HEK293 (cell line): Measurements from ENCODE around the gene TOMT.

Experiments
- CTCF ChIA-PET: fragments of 350-600 bp; formaldehyde crosslinking; extraction: SDS; loops from one replicate; lab custom pipeline; 2021; ENCODE audit warnings: antibody characterized with exemption; lab: Yijun Ruan, JAX
- POLR2A ChIA-PET: fragments of 300-600 bp; formaldehyde crosslinking; extraction: SDS; loops from one replicate; lab custom pipeline; 2020; ENCODE audit warnings: antibody characterized with exemption, inconsistent platforms; lab: Yijun Ruan, JAX
- H3K27ac ChIP-seq: fragments of 200-500 bp; sonication (Bioruptor generic); 2 replicates; pipeline ENCODE4 v1.5.1; 2014; ENCODE audit warnings: low read depth, low read length, control low read depth, inconsistent platforms; ENCODE audit errors: extremely low read depth
- H3K36me3 ChIP-seq, 2 experiments: fragments of 200-500 bp in 1 of 2; sonication (Bioruptor generic) in 1 of 2; 1 replicate in 1 of 2; 2 replicates in 1 of 2; pipeline ENCODE4 v1.5.1; 2014 to 2017; ENCODE audit warnings: inconsistent platforms in 2 of 2, low read length in 2 of 2; ENCODE audit not compliant: control insufficient read depth in 2 of 2, insufficient read depth in 1 of 2
- H3K4me1 ChIP-seq: fragments of 200-500 bp; sonication (Bioruptor generic); 2 replicates; pipeline ENCODE4 v1.5.1; 2014; ENCODE audit warnings: mild to moderate bottlenecking, low read length, inconsistent platforms; ENCODE audit not compliant: control insufficient read depth, insufficient read depth
- H3K4me3 ChIP-seq: 2 replicates; pipeline ENCODE4 v1.5.1; 2011; ENCODE audit warnings: low read depth, mild to moderate bottlenecking, control low read depth, low read length, moderate library complexity
- H3K9me3 ChIP-seq: fragments of 200-500 bp; sonication (Bioruptor generic); 2 replicates; pipeline ENCODE4 v1.5.1; 2014; ENCODE audit warnings: low read depth, low read length, inconsistent platforms; ENCODE audit not compliant: control insufficient read depth, insufficient read depth
- TRIM28 ChIP-seq: IDR thresholded peaks from 2 replicates; pipeline ENCODE4 v1.6.1; 2011; ENCODE audit warnings: low read length, control low read depth, borderline replicate concordance
- ZFP3 ChIP-seq: fragments of 450-650 bp; formaldehyde crosslinking; IDR thresholded peaks from 2 replicates; pipeline ENCODE4 v1.5.1; 2016; ENCODE audit warnings: low read depth, missing biosample characterization, missing genetic modification characterization
- ZNF114 ChIP-seq: fragments of 450-650 bp; formaldehyde crosslinking; IDR thresholded peaks from 2 replicates; pipeline ENCODE4 v1.5.0; 2017; ENCODE audit warnings: missing biosample characterization, missing genetic modification characterization
- ZNF146 ChIP-seq: fragments of 450-650 bp; formaldehyde crosslinking; IDR thresholded peaks from 2 replicates; pipeline ENCODE4 v1.5.1; 2016; ENCODE audit warnings: missing biosample characterization, missing genetic modification characterization
- ZNF155 ChIP-seq: fragments of 450-650 bp; formaldehyde crosslinking; IDR thresholded peaks from 2 replicates; pipeline ENCODE4 v1.5.1; 2016; ENCODE audit warnings: missing biosample characterization, missing genetic modification characterization
- ZNF202 ChIP-seq: fragments of 450-650 bp; formaldehyde crosslinking; IDR thresholded peaks from 2 replicates; pipeline ENCODE4 v1.5.1; 2016; ENCODE audit warnings: missing biosample characterization, missing genetic modification characterization, borderline replicate concordance
- ZNF302 ChIP-seq: fragments of 450-650 bp; formaldehyde crosslinking; IDR thresholded peaks from 2 replicates; pipeline ENCODE4 v1.5.1; 2016; ENCODE audit warnings: missing biosample characterization, missing genetic modification characterization, low read depth
- ZNF473 ChIP-seq: fragments of 450-650 bp; formaldehyde crosslinking; IDR thresholded peaks from 2 replicates; pipeline ENCODE4 v1.5.1; 2017; ENCODE audit warnings: missing biosample characterization, missing genetic modification characterization
- ZNF571 ChIP-seq: fragments of 450-650 bp; formaldehyde crosslinking; IDR thresholded peaks from 2 replicates; pipeline ENCODE4 v1.5.0; 2017; ENCODE audit warnings: missing biosample characterization, missing genetic modification characterization
- ZNF677 ChIP-seq: fragments of 450-650 bp; IDR thresholded peaks from 2 replicates; pipeline ENCODE4 v1.5.0; 2018; ENCODE audit warnings: missing biosample characterization, mild to moderate bottlenecking, missing genetic modification characterization, moderate library complexity
- ZNF776 ChIP-seq: fragments of 450-650 bp; formaldehyde crosslinking; IDR thresholded peaks from 2 replicates; pipeline ENCODE4 v1.5.0; 2017; ENCODE audit warnings: missing biosample characterization, missing genetic modification characterization, borderline replicate concordance
- TF ChIP-seq, protein P1 (sequence below): fragments of 450-650 bp; formaldehyde crosslinking; IDR thresholded peaks from 2 replicates; pipeline ENCODE4 v1.5.1; 2017; ENCODE audit warnings: missing biosample characterization, missing genetic modification characterization
- TF ChIP-seq, protein P2 (sequence below): fragments of 450-650 bp; formaldehyde crosslinking; IDR thresholded peaks from 2 replicates; pipeline ENCODE4 v1.5.1; 2016; ENCODE audit warnings: missing biosample characterization, missing genetic modification characterization
- TF ChIP-seq, protein P3 (sequence below): fragments of 450-650 bp; formaldehyde crosslinking; IDR thresholded peaks from 2 replicates; pipeline ENCODE4 v1.5.1; 2016; ENCODE audit warnings: missing biosample characterization, missing genetic modification characterization
- TF ChIP-seq, protein P4 (sequence below): sonication (generic); formaldehyde crosslinking; IDR thresholded peaks from 2 replicates; pipeline ENCODE4 v1.8.1; 2022; ENCODE audit warnings: mild to moderate bottlenecking, moderate library complexity, missing genetic modification reagents

TOMT gene

DNA sequence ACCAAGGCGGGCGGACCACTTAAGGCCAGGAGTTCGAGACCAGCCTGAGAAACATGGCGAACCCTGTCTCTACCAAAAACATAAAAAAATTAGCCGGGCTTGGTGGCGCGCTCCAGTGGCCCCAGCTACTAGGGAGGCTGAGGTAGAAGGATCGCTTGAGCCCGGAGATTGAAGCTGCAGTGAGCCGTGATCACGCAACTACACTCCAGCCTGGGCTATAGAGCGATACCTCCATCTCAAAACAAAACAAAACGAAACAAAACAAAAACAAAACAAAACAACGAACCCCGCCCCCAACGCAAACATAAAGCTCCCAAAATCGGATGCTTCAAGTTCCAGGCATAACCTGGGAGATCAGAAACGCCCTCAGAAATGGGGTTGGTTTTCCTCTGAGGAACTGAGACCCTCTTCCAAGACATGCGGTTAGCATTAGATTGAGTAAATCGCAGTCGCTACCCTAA lies 24.5 kb upstream of the TOMT start:
- H3K27ac ChIP-seq = no peak overlapping the region; the same call in 1 of the 2 replicates
- ChIA-PET CTCF (interaction anchor here (0.6 to 2.3 kb wide), 6 partner anchors 10 to 374 kb away, joined by 3 to 17 read pairs (median 6); no protein-coding TSS in a partner anchor), POLR2A (interaction anchor here (0.6 to 1.8 kb wide), 5 partner anchors 13 to 49 kb away, joined by 3 to 6 read pairs (median 3); partner anchors contain the start of gene ANAPC15)
- TF ChIP-seq, protein P1, sequence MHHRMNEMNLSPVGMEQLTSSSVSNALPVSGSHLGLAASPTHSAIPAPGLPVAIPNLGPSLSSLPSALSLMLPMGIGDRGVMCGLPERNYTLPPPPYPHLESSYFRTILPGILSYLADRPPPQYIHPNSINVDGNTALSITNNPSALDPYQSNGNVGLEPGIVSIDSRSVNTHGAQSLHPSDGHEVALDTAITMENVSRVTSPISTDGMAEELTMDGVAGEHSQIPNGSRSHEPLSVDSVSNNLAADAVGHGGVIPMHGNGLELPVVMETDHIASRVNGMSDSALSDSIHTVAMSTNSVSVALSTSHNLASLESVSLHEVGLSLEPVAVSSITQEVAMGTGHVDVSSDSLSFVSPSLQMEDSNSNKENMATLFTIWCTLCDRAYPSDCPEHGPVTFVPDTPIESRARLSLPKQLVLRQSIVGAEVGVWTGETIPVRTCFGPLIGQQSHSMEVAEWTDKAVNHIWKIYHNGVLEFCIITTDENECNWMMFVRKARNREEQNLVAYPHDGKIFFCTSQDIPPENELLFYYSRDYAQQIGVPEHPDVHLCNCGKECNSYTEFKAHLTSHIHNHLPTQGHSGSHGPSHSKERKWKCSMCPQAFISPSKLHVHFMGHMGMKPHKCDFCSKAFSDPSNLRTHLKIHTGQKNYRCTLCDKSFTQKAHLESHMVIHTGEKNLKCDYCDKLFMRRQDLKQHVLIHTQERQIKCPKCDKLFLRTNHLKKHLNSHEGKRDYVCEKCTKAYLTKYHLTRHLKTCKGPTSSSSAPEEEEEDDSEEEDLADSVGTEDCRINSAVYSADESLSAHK (tag by site-specific recombination) = 0 out of 2 replicates have a peak, but pooled peaks have one; percentile 2
- no peak for TF ChIP-seq TRIM28
- TF ChIP-seq ZNF302 (tag by site-specific recombination) = no peak
- no peaks in the 10 kb centered on the region for H3K4me1 ChIP-seq
- H3K4me3 ChIP-seq = peak overlapping the region; percentile 57
- peaks cover 0 to 4% of the 10 kb centered on the region in 2 experiments; a peak in 2 of 3 replicates for H3K36me3 ChIP-seq
- no peaks in the 10 kb centered on the region for H3K9me3 ChIP-seq

DNA sequence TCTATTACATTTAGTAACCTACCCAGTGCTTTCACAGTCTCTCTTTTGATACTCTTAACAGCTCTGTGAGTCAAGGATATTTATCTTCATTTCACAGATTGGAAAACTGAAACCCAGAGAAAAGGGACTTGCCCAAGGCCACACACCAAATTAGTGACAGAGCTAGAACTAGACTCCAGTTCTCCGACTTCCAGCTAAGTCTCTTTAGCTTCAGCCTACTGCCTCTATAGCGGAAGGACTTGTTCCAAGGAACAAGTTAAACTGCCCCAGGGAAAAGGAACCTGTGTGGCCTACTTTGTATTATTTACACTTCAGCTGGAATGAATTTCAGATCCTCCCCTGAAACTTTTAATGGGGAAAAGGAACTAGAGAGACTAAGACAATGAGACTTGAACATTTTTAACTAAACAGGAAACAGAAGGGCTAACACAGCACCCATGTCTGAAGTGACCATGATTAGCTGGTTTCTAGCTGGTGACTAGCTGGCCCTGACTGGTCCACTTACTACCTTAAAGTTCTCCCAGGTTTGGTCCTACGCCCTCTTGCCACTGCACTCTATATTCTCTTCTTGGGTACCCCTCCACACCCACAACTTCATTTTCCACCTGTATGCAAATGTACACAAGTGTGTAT lies 23.8 kb upstream of the TOMT start:
- no peak overlapping the region for H3K4me3 ChIP-seq
- TF ChIP-seq ZNF155 (tag by site-specific recombination) = no peak
- TF ChIP-seq ZNF776 = no peak
- no peak for TF ChIP-seq ZNF146 (tag by site-specific recombination)
- no peak for TF ChIP-seq ZNF677 (tag by site-specific recombination)
- TF ChIP-seq, protein P2, sequence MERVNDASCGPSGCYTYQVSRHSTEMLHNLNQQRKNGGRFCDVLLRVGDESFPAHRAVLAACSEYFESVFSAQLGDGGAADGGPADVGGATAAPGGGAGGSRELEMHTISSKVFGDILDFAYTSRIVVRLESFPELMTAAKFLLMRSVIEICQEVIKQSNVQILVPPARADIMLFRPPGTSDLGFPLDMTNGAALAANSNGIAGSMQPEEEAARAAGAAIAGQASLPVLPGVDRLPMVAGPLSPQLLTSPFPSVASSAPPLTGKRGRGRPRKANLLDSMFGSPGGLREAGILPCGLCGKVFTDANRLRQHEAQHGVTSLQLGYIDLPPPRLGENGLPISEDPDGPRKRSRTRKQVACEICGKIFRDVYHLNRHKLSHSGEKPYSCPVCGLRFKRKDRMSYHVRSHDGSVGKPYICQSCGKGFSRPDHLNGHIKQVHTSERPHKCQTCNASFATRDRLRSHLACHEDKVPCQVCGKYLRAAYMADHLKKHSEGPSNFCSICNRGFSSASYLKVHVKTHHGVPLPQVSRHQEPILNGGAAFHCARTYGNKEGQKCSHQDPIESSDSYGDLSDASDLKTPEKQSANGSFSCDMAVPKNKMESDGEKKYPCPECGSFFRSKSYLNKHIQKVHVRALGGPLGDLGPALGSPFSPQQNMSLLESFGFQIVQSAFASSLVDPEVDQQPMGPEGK (tag by site-specific recombination) = no peak
- TF ChIP-seq, protein P3, sequence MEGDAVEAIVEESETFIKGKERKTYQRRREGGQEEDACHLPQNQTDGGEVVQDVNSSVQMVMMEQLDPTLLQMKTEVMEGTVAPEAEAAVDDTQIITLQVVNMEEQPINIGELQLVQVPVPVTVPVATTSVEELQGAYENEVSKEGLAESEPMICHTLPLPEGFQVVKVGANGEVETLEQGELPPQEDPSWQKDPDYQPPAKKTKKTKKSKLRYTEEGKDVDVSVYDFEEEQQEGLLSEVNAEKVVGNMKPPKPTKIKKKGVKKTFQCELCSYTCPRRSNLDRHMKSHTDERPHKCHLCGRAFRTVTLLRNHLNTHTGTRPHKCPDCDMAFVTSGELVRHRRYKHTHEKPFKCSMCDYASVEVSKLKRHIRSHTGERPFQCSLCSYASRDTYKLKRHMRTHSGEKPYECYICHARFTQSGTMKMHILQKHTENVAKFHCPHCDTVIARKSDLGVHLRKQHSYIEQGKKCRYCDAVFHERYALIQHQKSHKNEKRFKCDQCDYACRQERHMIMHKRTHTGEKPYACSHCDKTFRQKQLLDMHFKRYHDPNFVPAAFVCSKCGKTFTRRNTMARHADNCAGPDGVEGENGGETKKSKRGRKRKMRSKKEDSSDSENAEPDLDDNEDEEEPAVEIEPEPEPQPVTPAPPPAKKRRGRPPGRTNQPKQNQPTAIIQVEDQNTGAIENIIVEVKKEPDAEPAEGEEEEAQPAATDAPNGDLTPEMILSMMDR (tag by site-specific recombination) = no peak
- no peak for TF ChIP-seq ZNF473 (tag by site-specific recombination)
- TF ChIP-seq ZNF114 (tag by site-specific recombination) = no peak
- TF ChIP-seq, protein P4, sequence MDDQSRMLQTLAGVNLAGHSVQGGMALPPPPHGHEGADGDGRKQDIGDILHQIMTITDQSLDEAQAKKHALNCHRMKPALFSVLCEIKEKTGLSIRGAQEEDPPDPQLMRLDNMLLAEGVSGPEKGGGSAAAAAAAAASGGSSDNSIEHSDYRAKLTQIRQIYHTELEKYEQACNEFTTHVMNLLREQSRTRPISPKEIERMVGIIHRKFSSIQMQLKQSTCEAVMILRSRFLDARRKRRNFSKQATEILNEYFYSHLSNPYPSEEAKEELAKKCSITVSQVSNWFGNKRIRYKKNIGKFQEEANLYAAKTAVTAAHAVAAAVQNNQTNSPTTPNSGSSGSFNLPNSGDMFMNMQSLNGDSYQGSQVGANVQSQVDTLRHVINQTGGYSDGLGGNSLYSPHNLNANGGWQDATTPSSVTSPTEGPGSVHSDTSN = no peak
- no peak for TF ChIP-seq ZFP3
- no peak for TF ChIP-seq ZNF202 (tag by site-specific recombination)
- no peak for TF ChIP-seq ZNF571
- TF ChIP-seq, all 188 proteins: peak for 0
- POLR2A ChIA-PET = interaction anchor here (0.6 to 1.8 kb wide), 6 partner anchors 13 to 50 kb away, joined by 3 to 6 read pairs (median 3); partner anchors contain the start of gene ANAPC15

More for the DNA sequence above, 23.8 kb upstream of the TOMT start:
- peaks cover 0 to 3% of the 10 kb centered on the region in 2 experiments; a peak in 1 of 3 replicates for H3K36me3 ChIP-seq
- H3K27ac ChIP-seq = no peak overlapping the region
- CTCF ChIA-PET = interaction anchor here (0.7 to 2.3 kb wide), 7 partner anchors 9 to 112 kb away, joined by 3 to 17 read pairs (median 5); no protein-coding TSS in a partner anchor
- no peaks in the 10 kb centered on the region for H3K9me3 ChIP-seq
- no peaks in the 10 kb centered on the region for H3K4me1 ChIP-seq
